ENCODE data around the gene TMEM217. TPM values are rescaled to one million over a fixed set of nuclear protein-coding genes. Genes with fewer than 3 reads are reported as not detected.
"Not testable (repeated sequence)": the region's sequence is repeated elsewhere in the genome, so short reads cannot be mapped to it uniquely, and the experiment has no call there.

TMEM217 gene
- 7.4 and 8.5 TPM in 2 replicates for total RNA-seq

DNA sequence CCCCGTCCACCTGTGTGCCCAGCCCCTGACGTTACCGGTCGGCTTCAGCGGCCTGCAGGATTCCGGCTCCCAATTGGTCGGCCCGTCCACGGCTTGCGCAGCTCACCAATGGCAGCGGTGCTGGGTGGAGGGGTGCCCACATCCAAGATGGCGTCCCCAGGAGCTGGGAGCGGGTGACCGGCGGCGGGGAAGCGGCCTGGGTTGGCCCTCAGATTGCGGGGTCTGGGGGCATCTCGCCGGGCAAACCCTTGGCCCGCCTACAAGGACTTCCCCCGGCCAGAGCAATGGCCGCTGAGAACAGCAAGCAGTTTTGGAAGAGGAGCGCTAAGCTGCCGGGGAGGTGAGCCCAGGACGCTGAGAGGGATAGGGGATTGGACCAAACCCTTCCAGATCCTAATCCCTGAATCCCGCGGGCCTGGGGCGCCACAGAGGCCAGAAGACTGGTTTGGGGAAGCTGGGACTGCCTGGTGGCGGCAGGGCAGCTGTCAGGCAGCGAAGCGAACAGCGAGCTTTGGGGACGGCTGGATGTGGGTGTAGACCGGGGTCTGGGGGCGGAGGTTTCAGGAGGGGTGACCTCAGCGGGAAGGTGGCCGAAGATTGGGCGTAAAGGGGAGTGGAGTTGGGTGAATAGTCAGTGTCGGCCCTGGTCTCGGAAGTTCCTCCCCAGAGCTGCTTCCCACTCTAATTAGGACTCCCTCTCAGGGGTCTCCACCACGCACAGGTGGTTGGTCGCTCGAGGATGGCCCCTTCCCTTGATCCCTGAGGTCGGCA, at the start of gene TMEM217, which contains the start of gene TBC1D22B:
Gene TMEM217 (minus strand): TSS at position 511 of the 771 bp plus-strand sequence. CDS start 39,114 bp downstream, outside the sequence.
Gene TBC1D22B (plus strand): TSS at position 139 of the 771 bp plus-strand sequence. CDS start 146 bp downstream, at position 285.
- peak; percentile 97 to 98 for DNase-seq (ENCODE audit: low read depth in 2 of 2)

DNA sequence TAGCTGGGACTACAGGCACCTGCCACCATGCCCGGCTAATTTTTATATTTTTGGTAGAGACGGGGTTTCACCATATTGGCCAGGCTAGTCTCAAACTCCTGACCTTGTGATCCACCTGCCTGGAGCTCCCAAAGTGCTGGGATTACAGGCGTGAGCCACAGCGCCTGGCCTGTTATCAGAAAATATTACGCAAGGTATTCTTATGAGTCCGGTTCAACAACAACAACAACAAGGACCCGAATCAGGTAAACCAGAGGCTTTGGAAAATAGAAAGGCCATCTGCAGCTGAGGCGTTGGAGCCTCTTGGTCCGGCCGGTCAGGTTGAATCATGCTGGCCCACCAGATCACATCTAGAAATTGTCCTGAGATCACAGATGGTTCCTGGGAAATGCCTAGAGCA, 49.5 kb upstream of the TMEM217 start:
- not testable (repeated sequence) for DNase-seq (ENCODE audit: low read depth in 2 of 2)

DNA sequence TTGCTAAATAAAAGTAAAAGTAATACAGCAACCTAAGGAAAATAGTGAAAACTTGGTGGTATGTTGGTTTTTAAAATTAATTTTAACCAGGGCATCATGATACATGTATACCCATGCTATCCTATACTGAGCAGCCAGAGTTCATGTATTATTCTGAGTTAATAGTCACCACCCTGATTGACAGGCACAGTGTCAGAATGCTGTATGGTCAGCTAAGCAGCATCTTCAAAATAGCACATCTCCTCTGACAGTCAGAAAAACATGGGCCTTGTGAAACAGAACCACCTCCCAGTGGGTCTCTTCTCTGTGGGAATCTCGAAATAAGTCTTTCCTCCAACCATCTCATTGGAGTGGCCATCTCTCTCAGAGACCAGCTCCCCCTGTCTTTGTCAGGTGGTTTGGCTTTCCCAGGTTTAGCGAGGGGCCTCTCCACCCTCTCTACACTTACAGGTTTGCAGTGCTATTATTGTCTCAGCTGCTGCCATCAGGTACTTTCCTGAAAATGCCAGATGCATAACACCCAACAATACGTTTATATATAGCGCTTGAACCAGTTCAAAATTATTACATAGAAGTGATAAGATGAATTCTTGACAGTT, 48.8 kb upstream of the TMEM217 start:
- DNase-seq (ENCODE audit: low read depth in 2 of 2) = no peak

DNA sequence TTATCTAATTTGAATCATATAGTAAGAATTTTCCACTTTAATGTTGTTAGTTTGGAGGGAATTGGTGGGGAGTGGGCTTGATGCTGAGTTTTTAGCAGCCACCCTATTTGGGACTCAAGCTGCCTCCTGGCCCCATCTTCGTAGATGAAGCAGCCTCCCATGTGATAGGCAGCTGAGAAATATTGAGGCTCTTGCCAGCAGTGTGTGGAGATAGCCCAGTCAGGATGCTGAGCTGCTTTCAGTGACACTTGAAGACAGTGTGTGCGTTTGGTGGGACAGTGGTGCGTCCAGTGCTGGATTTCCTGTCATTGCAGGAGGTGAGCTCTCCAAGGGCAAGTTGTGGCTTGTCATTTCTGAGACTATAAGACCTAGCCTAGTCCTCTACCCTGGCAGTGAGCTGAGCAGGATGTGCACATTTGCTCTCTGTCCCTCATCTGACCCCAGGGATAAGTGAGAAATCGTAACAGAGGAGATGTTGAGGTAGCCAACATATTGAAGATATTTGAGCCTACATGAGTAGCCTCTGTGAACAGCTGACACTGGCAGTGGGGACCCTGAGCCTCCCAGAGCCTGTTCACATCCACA, 48.0 kb upstream of the TMEM217 start:
- DNase-seq (ENCODE audit: low read depth in 2 of 2) = no peak

DNA sequence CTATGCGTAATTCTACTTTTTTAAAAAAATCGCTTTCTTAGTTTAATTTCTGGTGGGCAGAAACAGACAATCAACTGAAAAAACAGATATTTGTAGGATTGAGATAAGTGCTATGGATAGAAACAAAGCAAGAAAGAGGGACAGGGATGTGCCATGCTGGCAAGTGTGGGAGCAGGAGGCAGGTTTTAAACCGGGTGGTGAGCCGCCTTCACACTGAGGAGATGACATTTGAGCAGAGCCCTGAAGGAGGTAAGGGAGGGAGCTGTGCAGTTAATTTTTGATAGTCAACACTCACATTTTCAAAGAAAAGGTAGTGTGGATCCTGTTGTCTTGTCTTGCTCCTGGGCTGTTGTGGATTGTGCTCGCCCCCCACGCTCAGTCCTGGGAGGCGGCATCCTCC, 46.8 kb upstream of the TMEM217 start:
- DNase-seq (ENCODE audit: low read depth in 2 of 2) = no peak

DNA sequence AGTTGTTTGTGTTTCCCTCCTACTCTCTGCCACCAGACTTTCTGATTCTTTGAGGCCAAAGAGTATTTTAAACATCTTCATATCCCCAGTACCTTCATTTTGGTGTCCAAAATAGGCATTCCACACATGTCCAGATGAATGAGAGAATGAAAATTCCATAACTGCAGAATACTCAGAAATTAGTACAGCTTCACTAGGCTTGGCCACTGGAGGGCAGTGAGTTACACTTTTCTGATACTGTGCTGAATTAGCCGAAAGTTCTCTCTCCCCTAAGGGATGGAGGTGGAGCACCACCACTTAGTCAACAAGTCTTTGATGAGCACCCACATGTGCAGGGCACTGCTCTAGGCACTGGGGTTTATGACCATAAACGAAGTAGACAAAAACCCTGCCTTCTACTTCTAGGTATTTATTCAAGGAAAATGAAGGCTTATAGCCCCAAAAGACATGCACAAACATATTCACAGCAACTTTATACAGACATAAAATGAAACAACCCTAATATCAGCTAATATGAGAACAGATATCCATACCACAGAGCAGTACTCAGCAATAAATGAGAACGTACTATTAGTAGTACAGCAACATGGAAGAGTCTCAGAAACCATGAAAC, 46.1 kb upstream of the TMEM217 start:
- DNase-seq (ENCODE audit: low read depth in 2 of 2) = peak; percentile 47 to 57

DNA sequence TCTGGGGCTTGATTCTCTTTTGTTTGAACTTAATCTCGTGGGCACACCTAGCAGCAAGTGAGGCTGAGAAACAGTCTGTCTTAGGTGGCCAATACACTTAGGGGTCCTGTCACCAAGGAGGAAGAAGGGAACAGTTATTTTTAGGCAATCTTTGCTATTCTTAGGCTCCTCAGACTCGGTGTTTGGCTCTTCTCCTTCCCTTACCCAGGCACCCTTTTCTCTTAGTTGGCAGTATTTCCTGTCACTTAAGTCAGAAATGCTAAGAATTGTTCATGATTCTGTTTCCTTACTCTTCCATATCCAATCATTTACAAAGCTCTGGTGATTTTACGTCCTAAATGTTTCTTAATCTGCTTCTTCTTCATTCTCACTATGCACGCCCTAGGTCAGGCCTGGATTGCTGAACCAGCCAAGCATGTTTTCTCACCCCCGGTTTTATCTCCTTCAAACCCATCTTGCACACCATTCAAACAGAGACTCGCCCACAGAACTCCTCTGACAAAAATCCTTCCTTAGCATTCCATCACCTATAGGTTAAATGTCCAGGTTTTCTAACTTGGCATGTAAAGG, 45.2 kb upstream of the TMEM217 start:
- DNase-seq (ENCODE audit: low read depth in 2 of 2) = no peak

DNA sequence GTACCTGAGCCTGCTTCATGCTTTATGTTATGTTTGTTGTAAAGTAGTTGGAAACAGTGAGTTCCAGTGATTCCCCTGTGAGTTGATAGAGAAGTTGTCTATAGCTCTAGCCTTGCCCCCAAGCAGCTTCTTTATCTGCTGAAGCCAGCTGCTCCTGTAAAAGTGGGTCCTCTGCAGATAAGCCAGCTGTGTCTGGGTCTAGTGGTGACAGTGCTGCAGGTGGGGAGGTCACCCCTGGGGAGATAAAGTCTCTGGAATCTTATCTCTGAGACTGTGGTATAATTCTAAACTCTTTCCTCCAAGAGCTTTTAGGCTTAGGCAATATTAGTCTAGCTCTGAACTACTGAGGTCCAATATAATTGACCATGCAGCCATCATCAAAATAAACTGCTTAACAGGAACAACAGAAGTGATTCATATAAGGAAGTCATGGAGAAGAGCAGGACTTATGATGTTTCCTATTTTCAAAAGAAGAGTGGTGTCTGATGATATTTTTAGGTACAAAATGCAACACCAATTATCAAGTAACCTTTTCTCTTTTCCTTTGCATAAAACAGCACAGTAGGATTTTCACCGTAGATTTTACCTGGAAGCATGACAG, 44.2 kb upstream of the TMEM217 start:
- no peak for DNase-seq (ENCODE audit: low read depth in 2 of 2)

DNA sequence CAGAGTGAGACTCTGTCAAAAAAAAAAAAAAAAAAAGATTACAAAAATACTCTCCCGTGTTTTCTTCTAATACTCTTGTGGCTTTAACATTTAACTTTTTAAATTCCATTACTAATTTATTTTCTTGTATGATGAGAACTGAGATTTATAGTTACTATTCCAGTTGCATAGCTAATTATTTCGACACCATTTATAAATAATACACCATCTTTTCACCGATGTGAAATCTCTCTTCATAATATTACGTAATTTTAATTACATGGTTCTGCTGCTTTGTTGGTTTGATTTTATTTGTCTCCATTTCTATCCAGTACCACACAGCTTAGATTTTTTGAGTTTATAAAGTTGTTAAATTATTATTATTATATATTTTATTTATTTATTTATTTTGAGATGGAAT, 42.0 kb upstream of the TMEM217 start:
- DNase-seq (ENCODE audit: low read depth in 2 of 2) = no peak

DNA sequence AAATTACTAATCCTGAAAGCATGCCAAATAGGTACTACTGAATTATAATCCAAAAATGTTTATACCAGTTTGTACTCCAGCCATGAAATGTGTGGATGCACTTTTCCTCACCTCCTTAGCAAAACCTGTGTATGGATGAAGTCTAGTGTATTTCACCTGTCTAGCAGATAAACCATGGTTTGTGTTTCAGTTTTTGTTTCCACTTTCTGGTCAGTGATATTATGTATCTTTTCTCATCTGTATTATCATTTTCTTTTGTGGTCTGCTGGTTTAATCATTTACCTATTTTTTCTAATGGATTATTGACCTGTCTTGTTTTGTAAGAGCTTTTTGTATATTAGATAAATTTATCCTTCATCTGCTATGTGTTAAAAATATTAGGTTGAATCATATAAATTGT, 41.0 kb upstream of the TMEM217 start:
- DNase-seq (ENCODE audit: low read depth in 2 of 2) = no peak

DNA sequence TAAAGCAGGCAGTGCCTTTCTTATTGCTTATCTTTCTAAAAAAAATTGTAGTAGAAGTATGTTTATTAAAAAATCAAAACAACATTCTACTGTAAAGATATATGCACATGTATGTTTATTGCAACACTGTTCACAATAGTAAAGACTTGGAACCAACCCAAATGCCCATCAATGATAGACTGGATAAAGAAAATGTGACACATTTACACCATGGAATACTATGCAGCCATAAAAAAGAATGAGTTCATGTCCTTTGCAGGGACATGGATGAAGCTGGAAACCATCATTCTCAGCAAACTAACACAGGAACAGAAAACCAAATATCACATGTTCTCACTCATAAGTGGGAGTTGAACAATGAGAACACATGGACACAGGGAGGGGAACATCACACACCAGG, 39.7 kb upstream of the TMEM217 start:
- DNase-seq (ENCODE audit: low read depth in 2 of 2) = not testable (repeated sequence)

DNA sequence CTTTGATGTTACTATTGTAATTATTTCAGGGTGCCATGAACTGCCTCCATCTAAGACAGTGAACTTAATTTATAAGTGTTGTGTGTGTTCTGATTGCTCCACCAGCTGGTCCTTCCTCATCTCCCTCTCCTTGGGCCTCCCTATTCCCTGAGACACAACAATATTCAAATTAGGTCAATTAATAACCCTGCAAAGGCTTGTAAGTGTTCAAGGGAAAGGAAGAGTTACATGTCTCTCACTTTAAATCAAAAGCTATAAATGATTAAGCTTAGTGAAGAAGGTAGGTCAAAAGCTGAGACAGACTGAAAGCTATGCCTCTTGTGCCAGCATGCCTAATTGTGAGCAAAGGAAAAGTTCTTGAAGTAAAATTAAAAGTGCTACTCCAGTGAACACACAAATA, 35.5 kb upstream of the TMEM217 start:
- DNase-seq (ENCODE audit: low read depth in 2 of 2) = no peak

DNA sequence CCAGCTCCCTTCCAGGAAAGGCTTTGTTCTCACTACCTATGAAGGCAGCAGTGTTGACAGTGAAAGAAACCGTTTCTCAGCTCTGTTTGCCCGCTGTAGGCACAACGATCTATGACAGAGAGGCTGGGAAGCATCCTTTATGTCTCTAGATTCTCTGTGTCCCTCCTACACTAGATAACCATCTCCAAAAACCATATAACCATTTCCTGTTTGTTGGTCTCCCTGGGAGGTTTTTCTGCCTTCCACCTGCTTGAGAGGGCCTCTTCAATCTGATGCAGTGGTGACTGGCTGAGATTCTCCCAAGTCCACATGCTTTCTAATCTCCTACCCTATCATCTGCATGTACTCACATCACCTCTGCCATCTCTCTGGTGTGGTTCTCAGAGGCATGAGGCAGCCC, 32.0 kb upstream of the TMEM217 start:
- DNase-seq (ENCODE audit: low read depth in 2 of 2) = no peak

DNA sequence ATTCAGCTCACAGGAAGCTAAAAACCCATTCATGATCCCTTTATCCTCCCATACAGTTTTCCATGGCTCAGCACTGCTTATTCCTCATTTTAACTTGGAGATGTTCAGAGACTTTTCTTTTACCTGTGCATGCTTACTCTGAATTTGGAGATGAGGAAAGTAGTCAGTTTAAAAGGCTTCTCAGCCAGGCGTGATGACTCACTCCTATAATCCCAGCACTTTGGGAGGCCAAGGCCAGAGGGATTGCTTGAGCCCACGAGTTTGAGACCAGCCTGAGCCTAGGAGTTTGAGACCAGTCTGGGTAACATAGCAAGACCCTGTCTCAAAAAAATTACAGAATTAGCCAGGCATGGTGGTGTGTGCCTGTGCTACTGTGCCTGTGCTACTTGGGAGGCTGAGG, 30.3 kb upstream of the TMEM217 start:
- DNase-seq (ENCODE audit: low read depth in 2 of 2) = no peak

DNA sequence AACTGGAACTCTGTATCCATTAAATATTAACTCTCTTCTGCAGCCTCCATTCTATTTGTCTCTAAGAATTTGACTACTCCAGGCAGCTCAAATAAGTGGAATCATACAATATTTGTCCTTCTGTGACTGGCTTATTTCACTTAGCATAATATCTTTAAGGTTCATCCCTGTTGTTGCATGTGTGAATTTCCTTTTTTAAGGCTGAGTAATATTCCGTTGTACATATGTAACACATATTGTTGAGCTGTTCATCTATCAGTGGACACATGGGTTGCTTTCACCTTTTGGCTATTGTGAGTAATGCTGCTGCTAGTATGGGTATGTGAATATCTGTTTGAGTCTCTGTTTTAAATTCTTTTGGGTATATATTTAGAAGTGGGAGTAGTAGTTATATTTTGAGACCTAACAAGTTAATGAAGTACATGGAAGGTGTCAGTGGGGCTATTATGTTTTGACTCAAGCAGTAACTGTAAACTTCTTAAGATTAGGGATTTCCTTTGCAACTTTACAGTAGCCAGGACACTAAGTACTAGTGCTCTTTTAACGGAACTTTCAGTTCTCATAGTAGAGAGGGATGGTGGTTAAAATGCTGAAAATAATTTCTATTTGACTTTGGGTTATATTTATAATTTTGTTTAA, 29.7 kb upstream of the TMEM217 start:
- no peak for DNase-seq (ENCODE audit: low read depth in 2 of 2)

DNA sequence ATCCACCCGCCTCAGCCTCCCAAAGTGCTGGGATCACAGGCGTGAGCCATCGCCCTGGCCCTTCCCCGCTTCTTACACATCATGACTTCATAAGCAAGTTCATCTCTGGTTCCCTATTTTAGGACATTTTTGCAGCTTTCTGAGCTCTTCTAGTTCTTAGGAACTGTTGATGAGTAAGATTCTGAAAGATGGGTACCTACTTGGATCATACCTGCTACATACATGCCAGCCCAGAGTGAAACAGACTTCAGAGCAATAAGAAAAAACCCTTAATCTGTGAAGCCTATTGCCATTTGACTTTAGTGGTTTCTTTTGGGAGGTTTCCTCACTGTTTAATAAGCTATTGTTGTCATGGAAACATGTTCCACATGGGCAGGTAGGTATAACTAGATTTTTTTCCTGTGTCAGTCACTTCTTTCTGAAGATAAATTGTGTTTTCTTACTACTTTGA, 27.9 kb upstream of the TMEM217 start:
- DNase-seq (ENCODE audit: low read depth in 2 of 2) = no peak

DNA sequence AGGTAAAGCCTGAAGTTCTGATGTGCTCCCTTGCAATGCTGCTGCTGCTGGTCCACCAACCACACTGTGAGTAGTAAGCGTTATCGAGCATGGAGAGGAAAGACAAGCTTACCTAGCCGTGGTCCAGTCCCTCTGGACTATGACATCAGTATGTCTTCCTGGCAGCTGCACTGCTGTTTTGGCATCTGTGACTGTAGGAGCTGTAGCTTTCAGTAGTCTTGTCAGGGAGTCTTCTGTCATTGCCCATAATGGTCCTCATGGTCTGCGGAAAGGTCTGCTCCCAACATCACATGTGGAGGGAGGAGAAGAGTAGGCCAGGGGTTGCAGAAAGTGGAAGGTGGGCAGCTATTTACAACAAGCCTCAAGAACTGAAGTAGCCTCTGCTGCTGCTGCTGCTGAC, 26.8 kb upstream of the TMEM217 start:
- no peak for DNase-seq (ENCODE audit: low read depth in 2 of 2)

DNA sequence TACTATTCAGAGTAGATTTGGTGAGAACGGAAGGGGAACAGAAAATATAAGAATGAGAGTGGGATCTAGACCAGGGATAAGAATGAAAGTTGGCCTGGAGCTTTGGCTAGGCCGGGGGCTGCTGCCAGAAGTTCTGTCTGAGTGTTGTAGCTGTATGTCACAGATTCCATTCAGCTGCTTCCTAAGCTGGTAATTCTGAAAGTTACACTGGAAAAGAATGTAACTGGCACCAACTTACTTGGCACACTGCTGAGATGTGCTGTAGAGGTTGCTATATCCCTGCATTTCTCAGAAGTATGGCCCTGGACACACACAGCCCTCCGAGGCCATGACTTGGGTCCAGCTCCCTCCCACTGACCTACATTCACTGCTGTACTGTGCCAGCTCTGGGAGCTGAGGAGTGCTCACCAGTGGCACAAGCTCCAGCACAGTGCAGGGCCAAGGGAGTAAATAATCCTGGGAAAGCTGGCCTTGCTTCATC, 25.8 kb upstream of the TMEM217 start:
- no peak for DNase-seq (ENCODE audit: low read depth in 2 of 2)

DNA sequence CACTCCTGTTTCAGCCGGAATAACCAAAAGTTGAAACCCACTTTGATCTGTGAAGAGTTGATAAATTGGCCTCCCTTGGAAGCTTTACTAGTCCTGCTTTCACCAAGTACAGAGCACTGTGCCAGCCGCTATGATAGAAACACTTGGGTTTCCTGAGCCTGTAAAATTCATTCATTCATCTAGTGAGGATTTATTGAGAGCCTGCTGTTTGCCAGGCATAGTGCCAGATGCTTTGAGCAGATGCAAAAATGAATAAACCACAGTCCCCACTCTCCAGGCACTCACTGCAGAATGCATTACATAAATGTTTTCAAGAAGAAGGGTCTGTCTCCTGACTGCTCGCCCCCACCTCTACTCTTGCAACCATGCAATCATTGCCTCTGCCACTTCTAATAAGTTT, 25.3 kb upstream of the TMEM217 start:
- DNase-seq (ENCODE audit: low read depth in 2 of 2) = no peak

DNA sequence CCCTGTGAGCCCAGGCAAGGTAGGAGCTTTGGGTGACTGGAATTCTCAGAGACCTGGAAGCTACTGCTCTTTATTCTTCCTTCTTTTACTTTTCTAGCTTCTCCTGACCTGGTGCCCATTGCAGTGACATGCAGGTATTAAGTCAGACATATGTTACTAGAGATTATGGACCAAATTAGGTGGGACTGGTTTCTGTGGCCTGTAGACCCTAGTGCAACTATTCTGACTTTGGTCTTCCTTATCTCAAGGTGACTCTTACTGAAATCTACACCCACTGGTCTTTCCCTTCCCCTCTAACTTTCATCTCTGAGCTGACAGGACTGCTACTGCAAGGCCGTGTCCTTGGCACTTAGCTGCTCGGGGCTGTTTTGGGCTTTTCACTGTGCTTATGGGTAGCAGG, 24.4 kb upstream of the TMEM217 start:
- DNase-seq (ENCODE audit: low read depth in 2 of 2) = no peak
